Measurements from ENCODE around the gene SPATA31A7.
"Not testable (repeated sequence)": the region's sequence is repeated elsewhere in the genome, so short reads cannot be mapped to it uniquely, and the experiment has no call there.

Gene SPATA31A7

GRCh38 chr9:61189736-61190135 is at the start of gene SPATA31A7:
TSS of gene SPATA31A7 (plus strand) at chr9:61190036. CDS start at chr9:61190065, 29 bp downstream.
- FAIRE-seq; DNase-seq (ENCODE audit: insufficient read length, low spot score): not testable (repeated sequence)

GRCh38 chr9:61226438-61226837 is 36.6 kb downstream of the SPATA31A7 start:
- not testable (repeated sequence) for FAIRE-seq; DNase-seq (ENCODE audit: insufficient read length, low spot score)
